K562 (cell line): ENCODE data around the gene ACTL8. TPM values are rescaled to one million over a fixed set of nuclear protein-coding genes. Genes with fewer than 3 reads are reported as not detected.

Experiments used
- ATAC-seq: fragments of 200-7000 bp; cut with Tn5 transposase; 3 replicates; pipeline ENCODE4 v1.9.1; 2020; ENCODE audit warnings: moderate library complexity
- BruUV-seq: library from RNA; stranded (reverse); fragments of 400-500 nt; replicated peaks from 2 replicates; lab custom pipeline; 2021; lab: Mats Ljungman, UMichigan
- CTCF ChIA-PET: fragments of 300-600 bp; formaldehyde crosslinking; extraction: SDS; loops from one replicate; lab custom pipeline; 2021; ENCODE audit warnings: low intra/inter-chr PET ratio; lab: Yijun Ruan, JAX
- POLR2A ChIA-PET: fragments of 300-600, 350-650 bp; sonication (Branson Sonifier 250); formaldehyde crosslinking; extraction: SDS; loops from one replicate; lab custom pipeline; 2021; ENCODE audit warnings: antibody characterized with exemption, inconsistent platforms; lab: Yijun Ruan, JAX
- DNase-seq, 4 experiments: peaks; one replicate each; pipeline versions ENCODE4 v3.0.0 to v3.0.0-alpha.2; 2011 to 2018; ENCODE audit warnings: low spot score in 3 of 4, mixed read lengths in 3 of 4; ENCODE audit errors: extremely low read depth in 1 of 4
- FAIRE-seq: peaks from 2 replicates; lab custom pipeline; 2011; peaks lifted over from hg19 to GRCh38; lab: Jason Lieb, UNC
- H2AFZ ChIP-seq: 2 replicates; pipeline ENCODE4 v1.6.0; 2011; ENCODE audit warnings: low read depth, low read length, control low read depth, inconsistent platforms
- H3K27ac ChIP-seq: fragments of 200-600 bp; 3 replicates; pipeline ENCODE4 v1.8.0; 2011; ENCODE audit warnings: low read depth, mild to moderate bottlenecking, control low read depth, inconsistent platforms, low read length, moderate library complexity, mixed read lengths; ENCODE audit errors: extremely low read depth
- H3K27me3 ChIP-seq, 2 experiments: fragments of 300-600 bp in 1 of 2; 2 replicates in 1 of 2; 3 replicates in 1 of 2; pipeline versions ENCODE4 v1.6.0 to v1.8.0; 2011; ENCODE audit warnings: inconsistent platforms in 2 of 2, low read length in 2 of 2, mild to moderate bottlenecking in 1 of 2, mixed read lengths in 1 of 2, moderate library complexity in 1 of 2; ENCODE audit not compliant: control insufficient read depth in 2 of 2, insufficient read depth in 2 of 2
- H3K36me3 ChIP-seq: fragments of 300-600 bp; 3 replicates; pipeline ENCODE4 v1.8.0; 2011; ENCODE audit warnings: mild to moderate bottlenecking, low read length, inconsistent platforms; ENCODE audit not compliant: control insufficient read depth, insufficient read depth
- H3K4me1 ChIP-seq, 2 experiments: fragments of 200-600 bp in 1 of 2; replicated peaks in 1 of 2; 2 replicates in 1 of 2; 3 replicates in 1 of 2; pipeline versions ENCODE4 v1.5.1 to v1.8.0; 2011; ENCODE audit warnings: inconsistent platforms in 2 of 2, low read length in 2 of 2, mild to moderate bottlenecking in 1 of 2, mixed read lengths in 1 of 2, moderate library complexity in 1 of 2; ENCODE audit not compliant: control insufficient read depth in 2 of 2, insufficient read depth in 2 of 2
- H3K4me2 ChIP-seq: 2 replicates; pipeline ENCODE4 v1.6.1; 2011; ENCODE audit warnings: low read length, control low read depth, inconsistent platforms, mixed read lengths; ENCODE audit not compliant: insufficient read depth
- H3K4me3 ChIP-seq: fragments of 200-600 bp; sonication (generic), shearing (Covaris generic); 2 replicates; pipeline ENCODE4 v1.5.1; 2016; ENCODE audit warnings: control low read depth, inconsistent platforms
- H3K79me2 ChIP-seq: fragments of 200-600 bp; 3 replicates; pipeline ENCODE4 v1.8.0; 2011; ENCODE audit warnings: low read length, inconsistent platforms; ENCODE audit not compliant: control insufficient read depth, insufficient read depth
- H3K9ac ChIP-seq, 2 experiments: 2 replicates each; pipeline versions ENCODE4 v1.6.0 to v1.6.1; 2011; ENCODE audit warnings: low read depth in 2 of 2, low read length in 2 of 2, control low read depth in 1 of 2, inconsistent platforms in 1 of 2, mild to moderate bottlenecking in 1 of 2, mixed read lengths in 1 of 2; ENCODE audit not compliant: insufficient read depth in 1 of 2
- H3K9me1 ChIP-seq: one replicate; pipeline ENCODE4 v1.6.0; 2011; ENCODE audit warnings: inconsistent platforms, mild to moderate bottlenecking, low read length, moderate library complexity; ENCODE audit not compliant: control insufficient read depth, insufficient read depth
- H3K9me3 ChIP-seq: replicated peaks from 2 replicates; pipeline ENCODE4 v1.5.1; 2011; ENCODE audit warnings: low read depth, low read length, inconsistent platforms; ENCODE audit not compliant: control insufficient read depth, insufficient read depth
- H4K20me1 ChIP-seq: replicated peaks from 2 replicates; pipeline ENCODE4 v1.6.1; 2011; ENCODE audit warnings: low read length, inconsistent platforms, mixed read lengths; ENCODE audit not compliant: control insufficient read depth, insufficient read depth
- HMG20A ChIP-seq: fragments of 450-650 bp; formaldehyde crosslinking; conservative IDR thresholded peaks from 2 replicates; pipeline ENCODE4 v1.4.0; 2020; ENCODE audit warnings: mild to moderate bottlenecking, mixed read lengths
- PCBP1 ChIP-seq: fragments of 200-400 bp; formaldehyde crosslinking; IDR thresholded peaks from 2 replicates; pipeline ENCODE4 v1.6.1; 2018; ENCODE audit warnings: mild to moderate bottlenecking, low read depth, low read length; ENCODE audit not compliant: poor library complexity, severe bottlenecking
- PTBP1 ChIP-seq: fragments of 200-400 bp; formaldehyde crosslinking; IDR thresholded peaks from 2 replicates; pipeline ENCODE4 v1.6.1; 2017; ENCODE audit warnings: low read depth, low read length
- RBM17 ChIP-seq: fragments of 200-400 bp; formaldehyde crosslinking; IDR thresholded peaks from 2 replicates; pipeline ENCODE4 v1.6.1; 2017; ENCODE audit warnings: low read depth, mild to moderate bottlenecking, low read length, borderline replicate concordance
- TEAD2 ChIP-seq: fragments of 450-650 bp; IDR thresholded peaks from 2 replicates; pipeline ENCODE4 v1.6.1; 2016; ENCODE audit warnings: missing genetic modification characterization, control low read depth, missing compliant biosample characterization
- TFE3 ChIP-seq: fragments of 450-650 bp; formaldehyde crosslinking; IDR thresholded peaks from 2 replicates; pipeline ENCODE4 v1.4.0; 2020; ENCODE audit warnings: mild to moderate bottlenecking, mixed read lengths
- TSC22D4 ChIP-seq: fragments of 450-650 bp; IDR thresholded peaks from 2 replicates; pipeline ENCODE4 v1.6.1; 2016; ENCODE audit warnings: missing genetic modification characterization, missing biosample characterization, control low read depth
- ZNF121 ChIP-seq: sonication (generic); formaldehyde crosslinking; conservative IDR thresholded peaks from 2 replicates; pipeline ENCODE4 v1.8.0; 2022; ENCODE audit warnings: missing genetic modification reagents
- ZNF134 ChIP-seq: fragments of 250-450 bp; sonication (Bioruptor Pico); conservative IDR thresholded peaks from 2 replicates; pipeline ENCODE4 v1.4.0; 2020
- ZNF239 ChIP-seq: fragments of 250-450 bp; sonication (Bioruptor Pico); IDR thresholded peaks from 2 replicates; pipeline ENCODE4 v1.4.0; 2020; ENCODE audit warnings: mild to moderate bottlenecking
- WGBS: fragments of 100-300 bp; shearing (Covaris generic); methylation state at CpG from one replicate; pipeline ENCODE4 v1.1.6; 2016; ENCODE audit warnings: low coverage, mixed read lengths; ENCODE audit not compliant: insufficient coverage; ENCODE audit errors: missing lambda C conversion rate; 5-methylcytosine and 5-hydroxymethylcytosine counted together
- in situ Hi-C: fragments of 300-500 bp; cut with MboI; formaldehyde crosslinking; loops from 4 replicates; pipeline ENCODE4 v1.15.0; 2018; ENCODE audit warnings: inconsistent platforms, mixed read lengths
- intact Hi-C: fragments of 100-400 bp; cut with micrococcal nuclease; formaldehyde crosslinking; loops from 2 replicates; pipeline ENCODE4 v1.14.2; 2022
- polyA plus RNA-seq, 8 experiments: library from polyadenylated mRNA; depleted of rRNA in 4 of 8; stranded (reverse) in 5 of 8; unstranded in 3 of 8; fragments of >200 nt; fragmentation: Nextera tagmentation in 2 of 8; fragmentation: Illumina TruSeq in 1 of 8; extraction: Ambion mirVana in 2 of 8; extraction: Trizol in 1 of 8; gene quantifications; 2 replicates each; pipeline versions ENCODE4 v1.2.1 to v1.2.3, GENCODE V29; 2011 to 2014; ENCODE audit warnings: inconsistent platforms in 1 of 8, missing spikeins in 1 of 8
- total RNA-seq, 7 experiments: library from RNA; depleted of rRNA in 6 of 7; stranded (reverse); fragments of >200 nt in 6 of 7; fragmentation: Illumina TruSeq in 2 of 7; extraction: Trizol in 2 of 7; gene quantifications; 2 replicates each; pipeline versions ENCODE4 v1.2.1 to v1.2.3, GENCODE V29; 2011 to 2021; ENCODE audit warnings: low replicate concordance in 1 of 7

The ACTL8 gene
- total and polyA plus RNA-seq, 9 of the 15 experiments (the other 6 are each of a cell fraction or from before 2014, with no cell fraction given): 0.30 to 3.3 (median 1.6) TPM

GRCh38 chr1:17729909-17730308 is 25.2 kb upstream of the ACTL8 start:
- BruUV-seq: no TSS peak
- Histone ChIP-seq H3K27ac (no peak overlapping the region), H3K79me2 (no peaks in the 10 kb centered on the region), H3K4me2 (no peak overlapping the region), H3K4me1 (no peaks in the 10 kb centered on the region), H4K20me1 (peaks cover 3% of the 10 kb centered on the region; the same call in 1 of the 2 replicates)
- in situ Hi-C loops: no loop called here
- CTCF ChIA-PET: no interaction called here
- no peak for ATAC-seq
- TF ChIP-seq ZNF239 (no peak), ZNF121 (CRISPR knock-in tag) (no peak), HMG20A (CRISPR knock-in tag) (no peak)
- TF ChIP-seq, all 486 proteins: peak for 0
- whole genome bisulfite sequencing: 1% methylated on average over 7 of the region's 10 CpGs
- no peak overlapping the region for H2AFZ ChIP-seq
- DNase-seq (no peak), FAIRE-seq (no peak)
- no peaks in the 10 kb centered on the region for H3K36me3 ChIP-seq
- no peaks in the 10 kb centered on the region for H3K9me1 ChIP-seq
- H3K27me3 ChIP-seq: peaks cover 22 to 25% of the 10 kb centered on the region in 2 experiments
- H3K9ac ChIP-seq: no peak overlapping the region
- POLR2A ChIA-PET: interaction anchor here (1.1 to 1.5 kb wide), 2 partner anchors 9 to 15 kb away, joined by 5 to 6 read pairs; no protein-coding TSS in a partner anchor
- no peak overlapping the region for H3K4me3 ChIP-seq
- no peaks in the 10 kb centered on the region for H3K9me3 ChIP-seq
- intact Hi-C loops: no loop called here

- Histone ChIP-seq H3K4me1 (no peaks in the 10 kb centered on the region), H3K4me3 (no peak overlapping the region), H4K20me1 (peaks cover 3% of the 10 kb centered on the region; the same call in 1 of the 2 replicates), H3K9me1 (no peaks in the 10 kb centered on the region), H3K9me3 (no peaks in the 10 kb centered on the region), H3K27ac (no peak overlapping the region), H3K79me2 (no peaks in the 10 kb centered on the region), H3K36me3 (no peaks in the 10 kb centered on the region), H3K4me2 (no peak overlapping the region), H3K27me3 (peaks cover 22 to 38% of the 10 kb centered on the region in 2 experiments), H3K9ac (no peak overlapping the region), H2AFZ (no peak overlapping the region)
- CTCF ChIA-PET: no interaction called here
- intact Hi-C loops: no loop called here
- no peak for ATAC-seq
- no peak for FAIRE-seq
- no TSS peak for BruUV-seq
- in situ Hi-C loops: no loop called here
- TF ChIP-seq PTBP1 (no peak), TEAD2 (no peak), RBM17 (no peak), ZNF134 (CRISPR knock-in tag) (no peak), TFE3 (CRISPR knock-in tag) (no peak), PCBP1 (no peak), TSC22D4 (tag) (no peak)
- POLR2A ChIA-PET: no interaction called here
- no peak for DNase-seq
- WGBS: 2% methylated on average over 5 of the region's 5 CpGs
Measured at GRCh38 chr1:17731460-17731859, 23.7 kb upstream of the ACTL8 start.
